HL-60/S4 treated with phorbol 12-myristate 13-acetate at 8.2 ng/mL for 4 days and 3 days (cell line): ENCODE results near the gene RAD51B.
"Not testable (repeated sequence)": the region's sequence is repeated elsewhere in the genome, so short reads cannot be mapped to it uniquely, and the experiment has no call there.

Experiments
- in situ Hi-C: fragments of 300-500 bp; cut with MboI; formaldehyde crosslinking; loops from 2 replicates; pipeline ENCODE4 v1.15.0; 2022; ENCODE audit warnings: low sequenced_read_pairs

RAD51B gene

DNA sequence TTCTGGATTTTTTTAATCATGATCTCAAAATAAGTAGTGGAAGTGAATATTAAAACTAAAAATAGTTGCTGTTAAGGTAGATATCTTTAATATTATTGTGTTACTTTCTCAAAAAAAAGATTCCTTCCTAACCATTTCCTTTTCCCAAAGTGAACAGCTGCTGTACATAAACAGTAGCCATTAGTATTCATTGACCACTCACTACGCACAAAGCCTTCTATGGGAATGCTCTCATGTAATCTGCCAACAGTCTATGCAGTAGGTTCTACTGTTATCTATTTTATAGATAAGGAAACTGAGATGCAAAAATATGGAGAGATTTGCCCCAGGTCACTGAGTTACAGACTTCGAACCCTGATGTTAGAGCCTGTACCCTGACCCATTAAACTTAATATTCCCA lies 941.2 kb downstream of the RAD51B start:
- in situ Hi-C loops = no loop called here

DNA sequence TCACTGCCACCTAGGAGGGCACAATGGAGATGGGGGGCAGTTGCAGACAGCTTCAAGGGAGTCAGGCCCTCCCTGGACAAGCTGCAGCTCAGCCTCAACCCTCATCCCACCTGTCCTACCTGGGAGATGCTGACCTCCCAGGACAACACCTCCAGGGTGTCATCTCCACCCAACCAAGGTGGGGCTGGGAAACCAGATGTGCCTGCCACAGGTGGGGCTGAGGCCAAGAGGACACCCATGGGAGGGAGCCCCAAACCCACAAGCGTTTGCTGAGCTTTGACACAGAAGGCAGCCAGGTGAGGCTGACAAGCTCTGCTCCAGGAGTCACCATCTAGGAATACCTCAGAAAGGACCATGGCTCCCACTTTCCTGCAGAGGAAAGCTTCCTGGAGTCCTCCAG lies 941.8 kb downstream of the RAD51B start:
- in situ Hi-C loops = no loop called here

DNA sequence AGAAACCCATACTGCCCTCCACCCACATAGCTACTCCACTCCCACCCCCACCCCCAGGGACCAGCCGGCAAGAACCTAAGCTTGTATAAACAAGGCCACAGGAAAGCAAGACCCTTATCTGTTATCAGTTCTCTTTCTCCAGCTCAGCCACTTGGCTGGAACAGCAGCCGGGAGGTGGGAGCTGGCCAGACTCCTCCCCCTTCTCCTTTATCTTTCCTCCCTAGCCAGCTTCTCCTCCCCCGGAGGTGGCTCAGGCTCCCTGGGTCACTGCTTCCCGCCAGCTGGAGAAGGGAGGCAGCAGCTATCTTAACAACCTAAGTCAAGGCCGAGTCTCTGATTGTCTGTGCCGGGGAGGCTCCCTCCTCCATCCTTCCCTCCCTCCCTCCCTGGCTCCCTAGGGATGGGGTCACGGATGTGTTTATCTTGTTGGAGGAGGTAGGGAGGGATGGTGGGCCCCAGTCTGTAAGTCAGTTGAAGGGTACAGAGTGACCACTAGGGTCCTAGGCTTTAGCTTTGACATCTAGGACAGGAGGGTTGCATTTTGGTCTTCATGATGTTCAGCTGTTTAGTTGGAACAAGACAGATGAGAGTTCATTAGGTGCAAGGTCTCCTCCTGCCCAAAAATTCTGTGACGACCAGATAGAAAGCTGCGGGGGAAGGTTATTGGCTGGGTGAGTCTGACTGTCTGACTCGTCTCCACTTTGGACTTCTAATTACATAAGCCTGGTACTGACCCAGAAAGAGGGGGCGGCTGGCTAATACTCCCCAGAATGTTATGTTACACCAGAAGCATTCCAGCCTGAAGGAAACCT lies 943.6 kb downstream of the RAD51B start:
- in situ Hi-C loops = no loop called here

- in situ Hi-C loops = not testable (repeated sequence)
Observed at GRCh38 chr14:68763843-68764242, 944.3 kb downstream of the RAD51B start.

DNA sequence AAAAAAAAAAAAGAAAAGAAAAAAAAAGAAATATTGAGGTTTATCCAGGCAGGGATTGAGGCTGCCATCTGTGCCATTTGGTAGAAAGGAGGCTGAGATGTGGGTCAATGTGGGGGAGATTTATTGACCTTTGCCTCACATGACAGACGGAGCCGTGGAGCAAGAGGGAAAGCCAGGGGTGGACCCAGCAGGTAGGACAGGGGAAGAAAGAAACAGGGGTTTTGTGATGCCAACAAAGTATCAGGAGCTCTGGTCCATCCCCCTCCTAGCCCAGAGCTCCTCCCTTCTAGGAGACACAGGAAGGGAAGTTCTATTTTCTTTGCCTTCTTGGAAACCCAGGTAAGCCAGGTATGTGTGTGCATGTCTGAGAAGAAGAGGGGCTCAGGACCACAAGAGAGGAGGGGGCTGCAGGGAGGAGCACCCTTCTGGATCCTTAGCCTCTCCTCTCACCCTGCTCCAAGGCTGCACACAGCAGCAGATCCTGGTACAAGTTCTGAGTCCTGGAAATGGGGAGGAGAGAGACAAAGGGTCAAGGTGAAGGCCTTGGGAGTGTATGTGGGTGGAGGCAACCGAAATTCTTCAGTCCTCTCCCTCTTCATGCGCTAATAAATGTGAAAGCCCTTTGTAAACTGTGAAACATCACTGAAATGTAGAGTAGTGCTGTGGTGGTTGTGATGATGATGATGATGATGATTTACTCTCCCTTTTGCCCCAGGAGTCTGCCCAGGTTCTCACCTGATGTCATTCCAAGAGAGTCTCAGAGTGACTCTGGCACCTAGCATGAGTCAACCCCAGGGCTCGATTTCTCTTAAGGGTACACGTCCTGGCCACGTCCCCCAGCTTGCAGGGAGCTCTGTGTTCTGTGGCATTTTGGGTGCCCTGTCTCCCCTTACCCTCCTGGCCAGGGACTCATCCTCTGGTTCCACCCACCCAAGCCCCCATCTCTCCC lies 947.0 kb downstream of the RAD51B start:
- in situ Hi-C loops = no loop called here

DNA sequence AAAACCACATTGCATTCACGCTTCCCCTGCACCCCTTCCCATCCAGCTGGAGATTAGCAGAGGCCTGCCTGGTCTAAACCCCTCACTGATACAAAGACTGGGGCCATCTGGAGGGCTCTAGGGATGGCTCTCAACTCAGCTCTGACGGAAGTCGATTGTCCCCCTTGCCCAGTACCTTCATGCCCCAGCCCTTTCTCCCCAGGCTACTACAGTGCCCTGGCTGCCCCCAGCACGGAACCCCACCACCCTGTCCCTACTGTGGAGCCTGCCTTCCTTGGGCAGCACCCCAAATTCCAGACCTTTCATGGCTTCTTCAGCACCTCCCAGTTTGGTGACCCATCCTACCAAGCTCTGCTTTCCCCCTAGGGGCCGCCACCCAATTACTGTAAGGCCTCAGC lies 947.7 kb downstream of the RAD51B start:
- in situ Hi-C loops = no loop called here

- in situ Hi-C loops = no loop called here
Observed at GRCh38 chr14:68768316-68768715, 948.7 kb downstream of the RAD51B start.

- in situ Hi-C loops = no loop called here
Observed at GRCh38 chr14:68770051-68770450, 950.5 kb downstream of the RAD51B start.

DNA sequence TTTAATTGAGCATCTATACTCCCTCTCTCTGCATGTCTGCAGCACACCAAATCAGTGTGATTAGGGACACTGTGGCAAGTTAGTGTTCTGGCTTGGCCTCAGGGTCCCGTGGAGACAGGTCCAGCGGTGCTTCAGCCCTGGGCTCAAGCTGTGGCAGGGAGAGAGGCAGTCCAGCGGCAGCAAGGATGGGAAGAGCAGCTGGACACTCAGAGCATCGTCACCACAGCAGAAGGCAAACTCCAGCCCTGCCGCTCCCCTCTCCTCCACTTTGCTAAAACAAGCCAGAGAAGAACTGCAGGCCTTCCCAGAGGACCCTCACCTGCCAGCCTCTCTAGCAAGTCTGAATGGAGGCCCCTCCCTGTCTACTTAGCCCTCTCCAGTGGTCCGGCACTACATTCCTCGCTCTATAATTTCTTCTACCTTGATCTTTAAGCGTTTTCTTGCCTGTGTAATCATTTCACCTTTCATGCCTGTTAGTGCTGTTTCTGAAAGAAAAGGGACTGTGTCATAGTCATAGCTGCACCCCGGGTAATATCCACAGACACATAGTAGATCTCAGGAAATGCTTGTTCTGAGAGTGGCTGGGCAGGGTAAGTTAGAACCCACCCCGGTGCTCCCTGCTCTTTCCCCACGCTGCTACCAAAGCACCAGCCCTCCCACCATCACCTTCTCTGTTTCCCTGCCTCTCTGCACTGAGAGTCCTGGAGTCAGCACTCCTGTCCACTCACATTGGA lies 951.1 kb downstream of the RAD51B start:
- in situ Hi-C loops = no loop called here

GRCh38 chr14:68771631-68772030 lies 952.1 kb downstream of the RAD51B start:
- in situ Hi-C loops = no loop called here

- in situ Hi-C loops = no loop called here
Observed at GRCh38 chr14:68772761-68773381, 953.3 kb downstream of the RAD51B start.

GRCh38 chr14:68774771-68775613 lies 955.4 kb downstream of the RAD51B start:
- in situ Hi-C loops = no loop called here

DNA sequence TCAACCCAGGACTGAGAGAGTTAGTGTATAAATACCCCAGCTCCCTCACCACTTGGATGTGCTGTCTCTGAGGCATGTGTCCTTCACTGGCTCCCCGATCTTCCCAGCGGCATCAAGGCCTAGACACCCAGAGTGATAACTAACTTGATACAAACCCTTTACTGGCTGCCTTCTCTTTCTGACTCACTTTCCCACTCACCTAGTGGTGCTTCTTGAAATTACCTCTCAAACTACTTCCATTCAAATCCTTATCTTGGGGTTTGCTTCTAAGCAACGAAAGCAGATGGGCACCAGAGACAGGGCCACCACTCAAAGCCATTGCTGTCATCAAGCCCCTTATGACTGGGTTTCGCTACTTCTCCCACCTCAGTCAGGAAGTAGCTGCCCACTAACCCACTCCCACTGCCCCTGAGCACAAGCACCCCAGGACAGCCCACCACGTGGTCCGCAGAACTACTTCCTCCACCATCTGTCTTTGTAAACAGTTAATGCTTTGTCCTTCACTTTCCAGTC lies 956.1 kb downstream of the RAD51B start:
- in situ Hi-C loops = no loop called here

DNA sequence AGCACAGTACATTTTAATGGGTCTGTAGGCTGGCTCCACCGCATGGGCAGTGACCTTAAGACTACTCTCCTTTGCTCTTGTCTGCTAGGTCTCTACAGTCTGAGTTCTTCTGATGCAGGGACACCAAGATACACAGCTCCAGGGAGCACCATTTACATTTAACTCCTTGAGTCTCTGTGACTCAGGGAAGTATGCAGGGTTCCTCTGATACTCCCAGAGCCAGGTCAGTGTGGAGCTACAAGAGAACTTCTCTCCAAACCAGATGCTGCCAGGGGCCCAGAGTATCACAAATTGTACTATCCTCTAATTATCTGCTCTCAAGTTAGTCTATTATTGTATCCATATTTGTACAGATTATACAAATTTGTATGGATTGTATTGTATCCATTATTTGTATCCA lies 958.1 kb downstream of the RAD51B start:
- in situ Hi-C loops = no loop called here
